ENCODE results near the gene TRAK2. TPM values are rescaled to one million over a fixed set of nuclear protein-coding genes. Genes with fewer than 3 reads are reported as not detected.
A peak's percentile ranks its signal among the peaks of the same experiment; 100 is the strongest.
"Not testable (repeated sequence)": the region's sequence is repeated elsewhere in the genome, so short reads cannot be mapped to it uniquely, and the experiment has no call there.

The TRAK2 gene
- polyA plus RNA-seq, 10 donors: 26.0 to 37.4 (median 32.3) TPM

- DNase-seq: no peak
Measured at GRCh38 chr2:201452922-201453643, 1.8 kb upstream of the TRAK2 start.

GRCh38 chr2:201452058-201452921 lies 1.0 kb upstream of the TRAK2 start:
- peak in 1 of 3 donors; percentile 27 for DNase-seq

GRCh38 chr2:201450954-201451291 lies 335 bp downstream of the TRAK2 start:
- DNase-seq: no peak

- DNase-seq: no peak
Measured at GRCh38 chr2:201448701-201449100, 2.6 kb downstream of the TRAK2 start.

DNA sequence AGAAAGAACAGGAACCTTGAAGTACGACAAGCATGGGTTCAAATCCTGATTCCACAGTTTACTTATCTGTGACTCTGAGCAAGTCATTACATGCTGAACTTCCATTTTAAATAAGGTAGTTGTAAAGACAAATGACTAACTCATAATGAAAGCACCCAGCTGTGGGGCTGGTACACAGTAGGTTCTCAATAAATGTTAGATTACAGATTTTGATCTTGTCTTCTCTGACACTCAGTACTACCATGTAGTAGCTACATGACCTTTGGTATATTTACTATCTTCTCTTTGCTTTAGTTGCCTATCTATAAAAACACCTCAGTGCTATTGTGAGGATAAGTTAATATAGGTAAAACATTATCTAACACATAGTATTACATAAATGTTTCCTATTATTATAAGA lies 3.2 kb downstream of the TRAK2 start:
- DNase-seq: no peak

DNA sequence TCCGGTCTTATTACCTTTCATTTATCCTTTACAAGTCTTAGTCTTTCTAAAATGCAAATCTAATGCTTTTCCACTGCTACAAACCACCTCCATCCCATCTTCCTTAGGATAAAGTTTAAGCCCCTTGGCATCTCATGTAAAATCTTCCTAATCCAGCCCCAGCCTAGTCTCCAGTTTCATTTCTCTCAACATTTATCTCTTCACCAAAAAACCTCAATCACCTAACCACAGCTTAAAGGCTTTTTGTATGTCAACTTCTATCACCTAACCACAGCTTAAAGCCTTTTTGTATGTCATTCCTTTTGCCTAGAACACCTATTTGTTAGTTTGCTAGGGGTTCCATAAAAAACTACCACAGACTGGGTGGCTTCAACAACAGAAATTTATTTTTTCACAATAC lies 4.2 kb downstream of the TRAK2 start:
- DNase-seq: no peak

- DNase-seq: no peak
Measured at GRCh38 chr2:201444746-201445465, 6.4 kb downstream of the TRAK2 start.

- no peak for DNase-seq
Measured at GRCh38 chr2:201441409-201441808, 9.8 kb downstream of the TRAK2 start.

DNA sequence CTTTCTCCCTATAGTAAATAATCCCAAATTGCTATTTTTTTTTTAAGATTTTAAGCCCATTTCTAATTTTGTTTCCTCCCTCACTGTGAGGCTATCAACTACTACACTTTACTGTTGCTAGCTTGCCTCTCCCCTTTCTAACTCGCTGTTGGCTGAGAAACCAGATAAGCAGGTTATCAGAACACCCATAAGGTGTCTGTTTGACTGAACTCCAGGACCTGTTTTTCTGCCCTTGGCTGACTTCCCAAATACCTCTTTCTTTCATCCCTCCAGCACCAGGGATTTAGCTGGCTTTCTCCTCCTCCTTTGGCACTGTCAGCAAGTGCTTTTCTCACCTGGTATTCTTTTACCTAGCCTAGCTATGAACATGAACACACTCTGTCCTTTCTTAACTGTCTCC lies 11.1 kb downstream of the TRAK2 start:
- peak in 1 of 3 donors; percentile 11 for DNase-seq

GRCh38 chr2:201439336-201439922 lies 11.8 kb downstream of the TRAK2 start:
- not testable (repeated sequence) for DNase-seq

DNA sequence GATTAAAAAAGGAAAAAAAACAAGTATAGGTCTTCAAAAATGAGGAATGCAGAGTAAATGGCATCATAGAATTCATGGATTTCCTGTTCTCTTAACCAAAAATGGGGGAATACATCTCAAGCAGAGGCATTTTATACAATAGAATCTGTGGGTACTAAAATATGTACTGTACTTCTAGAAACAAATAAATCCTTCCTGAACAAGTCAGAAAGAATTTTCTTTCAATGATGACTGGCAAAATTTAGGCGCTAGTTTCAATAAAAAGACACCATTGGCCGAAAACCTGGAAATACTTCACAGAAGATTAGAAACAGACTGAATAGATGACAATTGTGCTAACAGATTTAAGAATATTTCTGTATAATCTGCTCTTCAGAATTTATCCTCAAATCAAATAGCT lies 15.1 kb downstream of the TRAK2 start:
- DNase-seq: no peak

GRCh38 chr2:201433394-201433995 lies 17.8 kb downstream of the TRAK2 start:
- no peak for DNase-seq

DNA sequence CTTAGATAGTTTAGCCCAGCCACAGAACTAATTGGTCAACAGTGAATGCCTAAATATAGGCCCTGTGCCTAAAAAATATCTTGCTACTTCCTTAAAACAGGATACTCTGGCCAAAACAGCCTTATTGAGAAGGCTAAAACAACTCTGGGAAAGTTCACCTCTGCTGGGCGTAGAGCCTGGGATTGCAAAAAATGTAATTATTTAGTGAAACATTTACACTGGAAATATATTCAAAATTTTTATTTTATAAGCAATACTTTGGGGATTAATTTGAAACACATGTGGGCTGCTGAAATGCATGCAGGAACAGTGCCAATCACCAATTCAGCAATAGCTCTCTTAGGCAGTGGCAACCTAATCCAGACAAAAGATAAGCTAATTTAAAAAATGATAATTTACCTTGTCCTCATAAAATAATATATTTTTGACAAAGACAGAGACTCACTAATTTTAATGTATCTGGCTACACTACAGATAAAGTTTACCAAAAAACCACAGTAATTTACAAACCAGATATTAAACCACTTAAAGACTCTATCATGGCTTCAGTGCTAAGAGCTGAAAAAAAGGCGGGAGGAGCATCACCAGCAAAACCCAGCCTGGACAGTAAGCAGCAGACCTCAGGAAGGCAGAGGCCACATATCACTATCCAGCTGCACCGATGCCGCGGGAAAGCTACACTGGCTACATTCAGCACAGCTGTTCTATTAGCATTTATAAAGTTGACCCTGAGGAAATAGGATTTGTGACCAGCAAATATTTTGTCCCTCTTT lies 18.5 kb downstream of the TRAK2 start:
- DNase-seq: peak in 2 of 3 donors; percentile 52 to 82

DNA sequence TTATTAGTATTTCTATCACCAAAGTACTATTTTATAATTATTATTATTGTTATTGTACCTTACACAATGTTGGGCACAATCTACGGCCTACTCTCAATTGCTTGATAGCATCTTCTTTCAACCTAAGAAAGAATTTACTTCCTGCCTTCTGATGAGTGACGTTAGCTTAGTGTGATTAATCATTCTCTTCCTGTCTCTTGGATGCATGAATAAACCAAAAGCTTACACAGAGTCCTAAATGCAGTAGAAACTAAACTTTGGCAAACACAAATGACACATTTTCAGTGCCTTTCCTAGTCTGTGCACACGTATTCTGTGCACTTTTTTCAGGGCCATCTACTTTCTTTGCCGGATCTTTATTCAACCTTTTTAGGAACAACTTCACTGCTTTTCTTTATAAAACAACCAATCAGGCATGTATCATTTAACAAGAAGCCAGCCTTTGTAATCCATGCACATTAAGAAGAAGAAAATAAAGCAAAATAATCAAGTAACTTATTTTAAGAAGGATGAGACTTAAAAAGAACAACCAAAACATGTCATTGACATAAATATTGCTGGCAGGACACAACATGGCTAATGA lies 19.1 kb downstream of the TRAK2 start:
- no peak for DNase-seq

DNA sequence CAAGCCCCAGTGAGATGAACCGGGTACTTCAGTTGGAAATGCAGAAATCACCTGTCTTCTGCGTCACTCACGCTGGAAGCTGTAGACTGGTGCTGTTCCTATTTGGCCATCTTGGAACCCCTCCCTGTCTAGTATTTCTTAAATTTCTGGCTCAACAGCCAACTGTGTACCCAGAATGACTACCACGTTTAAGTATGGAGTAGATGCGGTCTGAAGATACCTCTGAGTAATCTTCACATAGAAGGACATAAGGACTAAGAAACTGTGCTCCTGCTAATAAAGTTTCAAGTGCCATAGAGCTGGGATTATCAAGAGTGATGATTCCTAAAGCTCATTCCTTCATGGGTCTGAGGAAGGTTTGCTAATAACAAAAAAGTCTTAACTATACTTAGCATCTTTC lies 20.4 kb downstream of the TRAK2 start:
- no peak for DNase-seq

- not testable (repeated sequence) for DNase-seq
Measured at GRCh38 chr2:201430322-201430721, 20.9 kb downstream of the TRAK2 start.

- not testable (repeated sequence) for DNase-seq
Measured at GRCh38 chr2:201429835-201430234, 21.4 kb downstream of the TRAK2 start.

DNA sequence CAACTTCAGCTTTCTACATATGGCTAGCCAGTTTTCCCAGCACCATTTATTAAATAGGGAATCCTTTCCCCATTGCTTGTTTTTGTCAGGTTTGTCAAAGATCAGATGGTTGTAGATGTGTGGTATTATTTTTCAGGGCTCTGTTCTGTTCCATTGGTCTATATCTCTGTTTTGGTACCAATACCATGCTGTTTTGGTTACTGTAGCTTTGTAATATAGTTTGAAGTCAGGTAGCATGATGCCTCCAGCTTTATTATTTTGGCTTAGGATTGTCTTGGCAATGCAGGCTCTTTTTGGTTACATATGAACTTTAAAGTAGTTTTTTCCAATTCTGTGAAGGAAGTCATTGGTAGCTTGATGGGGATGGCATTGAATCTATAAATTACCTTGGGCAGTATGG lies 22.9 kb downstream of the TRAK2 start:
- DNase-seq: not testable (repeated sequence)

GRCh38 chr2:201425952-201426351 lies 25.3 kb downstream of the TRAK2 start:
- DNase-seq: no peak

GRCh38 chr2:201420442-201421113 lies 30.7 kb downstream of the TRAK2 start:
- DNase-seq: peak in 1 of 3 donors; percentile 54
